GM12872 (cell line): ENCODE data around the gene TMEM178B.

Experiments
- CTCF ChIP-seq: IDR thresholded peaks from 3 replicates; pipeline ENCODE4 v1.5.1; 2011; ENCODE audit warnings: low read depth, mild to moderate bottlenecking, low read length, moderate library complexity; ENCODE audit not compliant: insufficient read depth

TMEM178B gene

GRCh38 chr7:141276031-141276430 lies 202.2 kb downstream of the TMEM178B start:
- TF ChIP-seq CTCF = no peak

- no peak for TF ChIP-seq CTCF
Measured at GRCh38 chr7:141280100-141280499, 206.2 kb downstream of the TMEM178B start.

GRCh38 chr7:141281311-141281710 lies 207.4 kb downstream of the TMEM178B start:
- TF ChIP-seq CTCF = no peak

GRCh38 chr7:141286522-141286921 lies 212.7 kb downstream of the TMEM178B start:
- no peak for TF ChIP-seq CTCF

GRCh38 chr7:141287936-141288335 lies 214.1 kb downstream of the TMEM178B start:
- TF ChIP-seq CTCF = no peak

- no peak for TF ChIP-seq CTCF
Measured at GRCh38 chr7:141288626-141289025, 214.8 kb downstream of the TMEM178B start.

GRCh38 chr7:141290365-141290764 lies 216.5 kb downstream of the TMEM178B start:
- TF ChIP-seq CTCF = no peak

- TF ChIP-seq CTCF = no peak
Measured at GRCh38 chr7:141290973-141291372, 217.1 kb downstream of the TMEM178B start.
